22Rv1 (cell line): ENCODE results near the gene COL4A6.

Experiments
- CTCF ChIP-seq: fragments of 450-650 bp; IDR thresholded peaks from 2 replicates; pipeline ENCODE4 v1.5.1; 2017; ENCODE audit warnings: mild to moderate bottlenecking
- ZFX ChIP-seq: fragments of 450-650 bp; IDR thresholded peaks from 2 replicates; pipeline ENCODE4 v1.6.1; 2017; ENCODE audit warnings: antibody characterized with exemption, borderline replicate concordance

GRCh38 chrX:108134724-108135123, 303.5 kb downstream of the COL4A6 start:
- TF ChIP-seq CTCF (0 out of 2 replicates have a peak, but pooled peaks have one; percentile 7), ZFX (no peak)
